Stimulated activated CD8-positive, alpha-beta memory T cell treated with anti-CD3 and anti-CD28 coated beads, Interleukin-12 subunit alpha, Interleukin-12 subunit beta, amount 100 ng/mL, for 24 hours (primary cell): Measurements from ENCODE around the gene MASP2.
"Not testable (repeated sequence)": the region's sequence is repeated elsewhere in the genome, so short reads cannot be mapped to it uniquely, and the experiment has no call there.

Experiments
- DNase-seq: peaks from one replicate; pipeline ENCODE4 v3.0.0-alpha.2; 2020; ENCODE audit errors: extremely low read depth

MASP2 gene

DNA sequence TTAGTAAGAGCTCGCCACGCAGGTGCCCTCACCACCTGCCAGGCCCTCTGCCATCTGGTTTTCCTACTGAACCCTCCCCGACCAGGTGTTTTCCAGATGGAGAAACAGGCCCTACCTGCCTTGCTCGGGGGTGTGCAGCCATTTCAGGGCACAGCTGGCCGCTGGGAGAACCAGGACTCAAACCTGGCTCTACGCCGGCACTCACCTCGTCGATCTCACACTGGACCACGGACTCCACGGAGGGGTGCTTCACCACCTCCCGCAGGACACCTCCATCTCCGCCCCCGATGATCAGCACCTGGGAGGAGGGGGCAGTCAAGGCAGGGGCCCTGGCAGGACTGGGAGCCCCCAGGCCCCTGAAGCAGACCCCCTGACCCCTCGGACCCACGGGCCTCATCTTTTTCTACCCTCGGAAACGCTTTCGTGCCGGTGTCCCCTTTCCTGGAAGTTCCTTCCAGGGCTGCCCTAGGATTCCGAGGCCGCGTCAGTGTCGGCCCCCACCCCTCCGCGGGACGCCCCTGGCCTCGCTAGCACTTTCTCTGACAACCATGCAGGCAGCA, 11.6 kb upstream of the MASP2 start:
- no peak for DNase-seq

DNA sequence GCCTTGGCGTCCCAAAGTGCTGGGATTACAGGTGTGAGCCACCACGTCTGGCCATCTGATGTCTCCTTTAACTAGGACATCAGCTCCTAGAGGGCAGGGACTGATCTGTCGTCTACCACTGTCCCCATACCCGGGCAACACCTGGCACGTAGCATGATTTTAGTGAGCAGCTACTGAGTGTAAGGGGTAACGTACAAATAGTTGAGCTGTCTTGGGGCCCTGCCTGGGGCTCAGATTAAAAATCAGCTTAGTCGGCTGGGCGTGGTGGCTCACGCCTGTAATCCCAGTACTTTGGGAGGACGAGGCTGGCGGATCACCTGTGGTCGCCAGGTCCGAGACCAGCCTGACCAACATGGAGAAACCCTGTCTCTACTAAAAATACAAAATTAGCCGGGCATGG, 11.0 kb upstream of the MASP2 start:
- DNase-seq: no peak

DNA sequence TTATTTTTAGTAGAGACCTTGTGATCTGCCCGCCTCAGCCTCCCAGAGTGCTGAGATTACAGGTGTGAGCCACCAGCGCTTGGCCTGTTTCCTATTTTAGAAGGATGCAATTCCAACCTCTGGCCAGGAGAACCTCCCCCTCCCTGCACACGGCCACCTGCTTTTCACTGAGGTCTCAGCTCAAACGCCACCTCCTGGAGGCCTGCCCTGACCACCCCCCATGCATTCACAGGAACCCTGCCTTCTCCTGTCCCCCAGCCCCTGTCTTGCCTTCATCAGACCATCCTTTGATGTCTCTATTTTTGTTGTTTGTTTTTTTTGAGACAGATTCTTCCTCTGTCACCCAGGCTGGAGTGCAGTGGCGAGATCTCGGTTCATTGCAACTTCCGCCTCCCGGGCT, 10.4 kb upstream of the MASP2 start:
- no peak for DNase-seq

DNA sequence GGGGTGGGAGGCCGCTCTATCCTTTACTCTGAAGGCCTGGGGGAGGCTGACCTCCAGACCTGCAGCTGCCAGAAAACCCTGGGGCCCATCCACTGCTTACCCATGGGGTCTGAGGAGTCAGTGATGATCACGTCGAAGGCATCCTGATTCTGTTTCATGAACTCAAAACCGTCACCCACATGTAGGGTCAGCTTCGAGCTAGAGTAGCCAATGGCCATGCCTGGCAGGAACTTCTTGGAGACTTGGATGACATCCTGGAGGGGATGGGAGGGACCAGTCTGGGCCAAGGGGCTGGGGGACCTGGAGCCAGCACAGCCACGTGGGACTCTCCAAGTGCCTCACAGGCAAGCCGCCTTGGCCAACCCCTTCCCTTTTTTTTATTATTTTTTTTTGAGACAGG, 9.5 kb upstream of the MASP2 start:
- DNase-seq: no peak

DNA sequence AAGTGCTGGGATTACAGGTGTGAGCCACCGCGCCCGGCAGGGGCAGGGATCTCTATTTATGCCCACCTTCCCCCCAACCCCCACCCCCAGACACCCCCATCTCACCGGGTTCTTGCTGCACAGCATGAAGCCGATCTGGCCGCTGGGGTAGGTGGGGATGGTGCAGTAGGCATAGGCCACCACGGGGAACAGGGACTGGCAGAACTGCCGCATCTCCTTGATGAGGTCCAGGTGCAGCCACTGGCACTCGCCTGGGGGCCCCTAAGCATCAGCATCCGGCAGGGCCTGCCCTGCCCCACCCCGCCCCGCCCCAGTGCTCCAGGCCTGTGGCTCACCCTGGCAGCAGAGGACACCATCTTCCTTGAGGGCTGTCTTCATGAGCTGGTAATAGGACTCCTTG, 8.6 kb upstream of the MASP2 start:
- no peak for DNase-seq

DNA sequence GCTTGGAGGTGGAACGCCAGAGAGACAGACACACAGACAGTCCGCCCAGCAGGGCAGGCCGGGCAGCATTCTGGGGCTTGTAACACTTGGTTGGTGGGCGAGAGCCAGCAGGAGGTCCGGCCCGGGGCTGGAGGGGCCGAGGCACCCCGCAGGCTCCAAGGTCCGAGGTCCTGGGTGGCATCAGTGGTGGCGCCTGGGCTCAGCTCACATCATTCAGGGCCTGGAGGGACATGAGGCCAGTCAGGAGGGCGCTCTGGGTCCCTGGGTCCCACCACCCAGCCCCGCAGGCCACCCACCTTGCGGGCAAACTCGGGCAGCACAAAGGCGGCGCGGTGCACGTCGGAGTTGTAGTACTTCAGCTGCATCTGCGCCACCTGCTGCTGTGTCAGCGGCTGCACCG, 7.6 kb upstream of the MASP2 start:
- no peak for DNase-seq

DNA sequence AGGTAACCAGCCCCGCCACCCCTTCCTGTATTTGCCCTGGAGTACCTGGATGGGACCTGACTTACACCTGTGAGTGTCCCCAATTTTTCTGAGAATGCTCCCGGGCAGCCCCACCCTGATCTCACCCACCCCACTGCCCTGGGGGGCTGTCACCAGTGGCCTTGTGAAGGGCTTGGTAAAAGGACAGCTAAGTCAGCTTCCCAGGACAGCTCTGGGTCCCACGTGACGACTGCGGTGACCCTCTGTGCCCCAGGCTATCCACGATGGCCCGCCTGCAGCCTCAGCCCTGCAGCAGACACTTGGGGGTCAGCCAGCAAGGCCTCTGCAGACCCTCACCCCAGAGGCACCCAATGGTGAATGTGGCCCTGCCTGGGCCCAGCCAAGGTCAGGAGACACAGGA, 7.1 kb upstream of the MASP2 start:
- no peak for DNase-seq

DNA sequence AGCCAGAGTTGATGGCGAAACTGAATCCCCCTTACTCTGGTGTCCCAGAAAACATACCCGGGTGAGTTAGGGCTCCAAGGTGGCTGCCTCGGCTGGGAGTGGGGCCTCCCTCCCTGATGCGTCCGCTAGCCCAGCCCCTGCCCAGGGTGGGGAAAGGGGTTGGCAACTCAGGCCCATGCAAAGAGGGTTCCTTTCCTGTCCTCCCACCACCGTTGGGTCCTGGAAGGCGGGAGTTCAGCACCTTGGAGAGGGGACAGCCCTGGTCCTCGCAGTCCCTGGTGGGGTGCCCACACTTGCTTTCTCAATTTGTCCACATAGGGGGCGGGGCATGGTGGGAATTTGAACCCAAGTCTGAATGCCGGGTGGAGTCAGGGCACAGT, 6.7 kb upstream of the MASP2 start:
- no peak for DNase-seq

DNA sequence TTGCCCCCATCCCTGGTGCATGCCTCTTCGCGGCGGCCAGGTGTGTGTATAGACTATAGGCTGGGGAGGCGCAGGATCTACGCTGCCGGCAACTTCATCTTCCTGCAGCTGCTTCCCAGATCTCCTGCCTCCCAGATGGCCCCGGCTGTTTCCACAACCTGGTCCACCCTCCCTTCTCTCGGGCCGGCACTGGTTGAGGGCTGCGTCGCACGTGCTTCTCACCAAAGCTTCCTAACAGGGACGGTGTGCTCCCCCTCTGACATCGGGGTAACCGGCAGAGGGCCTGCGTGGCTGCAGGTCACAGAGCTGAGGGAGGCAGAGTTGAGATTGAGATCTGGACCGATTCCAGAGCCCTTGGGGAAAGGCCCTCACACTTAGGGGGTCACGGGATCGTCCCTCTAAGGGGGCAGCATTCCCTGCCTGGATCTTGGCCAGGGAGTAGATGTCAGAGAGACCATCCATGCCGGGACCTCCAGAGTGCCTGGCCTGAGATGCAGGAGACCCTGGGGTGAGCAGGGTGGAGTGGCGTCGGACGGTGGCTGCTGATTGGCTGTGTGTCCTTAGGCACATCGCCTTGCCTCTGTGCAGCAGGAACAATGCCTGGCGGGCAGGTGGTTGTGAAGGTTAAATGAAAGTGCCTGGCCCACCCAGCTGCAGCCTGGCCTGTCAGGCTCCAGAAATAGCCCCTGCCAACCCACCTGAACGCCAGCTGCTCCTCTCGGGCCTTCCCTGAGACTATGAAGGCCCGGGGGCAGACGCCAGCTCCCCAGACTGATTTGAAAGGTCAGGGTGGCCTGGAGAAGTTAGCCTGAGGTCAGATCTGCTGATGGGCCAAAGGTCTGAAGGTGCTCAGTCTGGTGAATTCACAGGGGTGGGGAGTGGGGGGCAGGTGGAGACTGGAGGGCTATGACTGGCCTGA, 6.1 kb upstream of the MASP2 start:
- no peak for DNase-seq

DNA sequence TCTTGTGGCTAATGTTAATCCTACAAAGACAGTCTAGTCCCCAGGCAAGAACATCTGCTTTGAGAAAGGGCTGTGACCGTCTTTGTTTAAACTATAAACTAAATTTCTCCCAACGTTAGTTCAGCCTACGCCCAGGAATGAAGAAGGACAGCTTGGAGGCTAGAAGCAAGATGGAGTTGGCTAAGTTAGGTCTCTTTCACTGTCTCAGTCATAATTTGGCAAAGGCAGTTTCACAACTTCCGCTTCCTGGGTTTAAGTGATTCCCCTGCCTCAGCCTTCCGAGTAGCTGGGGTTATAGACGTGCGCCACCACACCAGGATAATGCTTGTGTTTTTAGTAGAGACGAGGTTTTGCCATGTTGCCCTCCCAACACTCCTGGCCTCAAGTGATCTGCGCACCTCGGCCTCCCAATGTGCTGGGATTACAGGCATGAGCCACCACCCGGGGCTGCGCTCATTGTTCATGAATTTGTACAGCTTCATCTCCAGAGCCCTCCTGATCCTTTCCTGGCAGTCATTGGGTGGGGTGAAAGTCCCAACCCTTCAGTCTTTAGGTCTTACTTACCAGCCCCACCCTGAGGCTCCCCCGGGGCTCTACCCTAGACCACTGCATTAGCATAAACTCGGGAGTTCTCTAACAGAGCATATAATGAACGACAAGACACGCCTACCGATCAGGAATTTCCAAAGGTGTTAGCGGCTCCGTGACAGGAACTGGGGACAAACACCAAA, 4.9 kb upstream of the MASP2 start:
- DNase-seq: no peak

DNA sequence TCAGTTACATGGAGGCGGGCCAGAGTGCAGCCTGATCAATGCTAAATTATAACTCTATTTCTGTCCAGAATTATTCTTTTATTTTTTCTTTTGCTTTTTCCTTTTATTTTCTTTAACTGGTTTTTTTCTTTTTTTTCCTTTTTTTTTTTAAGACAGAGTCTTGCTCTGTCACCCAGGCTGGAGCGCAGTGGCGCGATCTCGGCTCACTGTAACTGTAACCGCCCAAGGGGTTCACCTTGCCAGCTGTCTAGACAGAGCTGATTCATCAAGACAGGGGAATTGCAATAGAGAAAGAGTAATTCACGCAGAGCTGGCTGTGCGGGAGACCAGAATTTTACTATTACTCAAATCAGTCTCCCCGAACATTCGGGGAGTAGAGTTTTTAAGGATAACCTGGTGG, 4.1 kb upstream of the MASP2 start:
- not testable (repeated sequence) for DNase-seq

DNA sequence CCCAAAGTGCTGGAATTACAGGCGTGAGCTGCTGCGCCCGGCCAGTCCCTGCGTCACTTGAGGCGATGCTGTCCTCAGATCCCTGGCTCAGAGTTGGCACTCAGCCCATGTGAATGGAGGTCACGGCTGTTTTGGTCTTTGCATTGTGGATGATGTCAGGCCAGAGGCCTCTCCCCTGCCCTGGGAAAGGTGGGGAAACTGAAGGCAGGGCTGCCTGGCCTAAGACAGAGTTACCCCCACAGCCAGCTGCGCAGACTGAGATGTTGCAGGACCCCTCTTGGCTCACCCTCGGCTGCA, 821 bp downstream of the MASP2 start:
- no peak for DNase-seq

DNA sequence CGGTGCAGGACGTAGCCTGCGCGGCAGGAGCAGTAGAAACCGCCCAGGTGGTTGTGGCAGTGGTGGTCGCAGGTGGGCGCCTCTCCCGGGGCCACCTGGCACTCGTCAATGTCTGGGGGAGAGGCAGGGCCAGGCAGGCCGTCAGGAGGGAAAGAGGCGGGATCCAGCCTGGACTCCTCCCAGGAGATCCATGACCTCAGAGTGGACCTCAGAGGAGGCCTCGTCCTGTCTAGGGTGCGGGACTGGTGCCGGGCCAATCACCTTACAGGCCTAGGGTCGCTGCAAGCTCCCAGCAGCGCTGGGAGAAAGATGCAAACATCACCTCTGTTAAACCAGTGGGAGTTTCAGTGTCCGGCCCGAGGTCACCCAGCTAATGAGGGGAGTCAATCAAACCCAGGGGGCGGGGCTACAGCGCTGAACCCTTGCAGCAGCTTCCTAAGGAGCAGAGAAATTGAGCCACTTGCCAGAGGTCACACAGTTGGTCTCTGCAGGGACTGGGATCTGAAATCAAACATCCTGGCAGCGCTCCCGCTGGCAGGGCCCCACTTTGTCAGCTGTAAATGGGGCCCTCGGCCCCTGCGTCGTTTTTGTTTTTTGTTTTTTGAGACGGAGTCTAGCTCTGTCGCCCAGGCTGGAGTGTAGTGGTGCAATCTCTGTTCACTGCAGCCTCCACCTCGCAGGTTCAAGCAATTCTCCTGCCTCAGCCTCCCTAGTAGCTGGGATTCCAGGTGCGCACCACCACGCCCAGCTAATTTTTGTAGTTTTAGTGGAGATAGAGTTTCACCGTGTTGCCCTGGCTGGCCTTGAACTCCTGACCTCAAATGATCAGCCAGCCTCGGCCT, 1.4 kb downstream of the MASP2 start:
- DNase-seq: no peak

DNA sequence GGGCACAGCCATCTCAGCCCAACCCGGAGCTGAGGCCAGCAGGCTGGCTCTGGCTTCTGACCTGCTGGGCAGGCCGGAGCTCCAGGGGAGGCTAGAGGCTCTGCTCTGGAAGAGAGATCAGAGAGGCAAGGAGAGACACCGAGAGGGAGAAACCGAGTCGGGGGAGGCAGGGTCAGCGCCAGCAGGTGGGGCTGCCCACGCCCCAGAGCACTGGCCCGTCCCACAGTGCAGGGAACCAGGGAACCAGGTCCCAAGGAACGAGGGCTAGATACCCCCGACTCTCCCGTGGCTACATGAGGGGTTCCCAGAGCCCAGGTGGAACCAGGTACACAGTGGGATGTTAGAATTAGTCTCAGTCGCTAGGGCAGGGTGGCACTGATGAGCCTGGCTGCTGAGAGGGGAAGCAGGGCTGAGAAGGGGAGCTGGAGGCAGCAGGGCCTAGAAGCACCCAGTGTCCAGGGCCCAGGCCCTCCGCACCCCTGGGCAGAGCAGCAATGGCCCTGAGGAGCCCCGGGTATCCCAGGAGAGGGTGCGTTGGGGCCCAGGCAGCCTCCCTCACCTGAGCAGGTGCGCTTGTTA, 2.1 kb downstream of the MASP2 start:
- no peak for DNase-seq

DNA sequence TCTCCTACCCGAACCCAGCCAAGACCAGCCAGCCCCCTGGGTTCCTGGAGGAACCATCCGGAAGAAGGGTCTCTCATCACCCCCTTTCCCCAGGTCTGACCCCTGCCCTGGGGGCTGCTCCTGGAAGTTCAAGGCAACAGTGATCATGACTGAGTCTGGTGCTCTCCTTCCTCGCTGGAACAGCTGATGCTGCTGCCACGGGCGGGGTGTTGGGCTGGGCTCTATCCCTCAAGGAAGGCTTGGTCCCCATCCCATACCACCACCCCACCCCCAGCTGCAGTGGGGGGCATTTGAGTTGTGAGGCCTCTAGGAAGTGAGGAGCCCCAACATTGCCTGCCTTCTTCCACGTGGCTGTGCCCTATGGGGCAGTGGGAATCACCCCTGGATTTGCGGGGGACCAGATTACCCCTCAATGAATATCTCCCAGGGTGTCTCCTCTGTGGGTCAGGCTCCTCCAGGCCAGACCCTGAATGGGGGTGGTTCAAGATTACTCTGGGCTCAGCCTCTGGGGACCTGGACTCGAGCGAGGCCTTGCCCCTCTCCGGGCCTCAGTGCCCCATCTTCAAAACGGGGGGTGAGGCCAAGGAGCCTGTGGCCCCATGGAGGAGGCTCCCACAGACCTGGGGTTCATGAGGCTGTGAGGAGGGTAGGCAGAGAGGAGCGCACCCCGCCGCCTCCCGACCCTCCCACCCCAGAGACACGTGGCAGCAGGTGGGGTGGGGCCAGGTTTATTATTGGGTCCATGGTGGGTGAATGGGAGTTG, 2.8 kb downstream of the MASP2 start:
- DNase-seq: no peak

DNA sequence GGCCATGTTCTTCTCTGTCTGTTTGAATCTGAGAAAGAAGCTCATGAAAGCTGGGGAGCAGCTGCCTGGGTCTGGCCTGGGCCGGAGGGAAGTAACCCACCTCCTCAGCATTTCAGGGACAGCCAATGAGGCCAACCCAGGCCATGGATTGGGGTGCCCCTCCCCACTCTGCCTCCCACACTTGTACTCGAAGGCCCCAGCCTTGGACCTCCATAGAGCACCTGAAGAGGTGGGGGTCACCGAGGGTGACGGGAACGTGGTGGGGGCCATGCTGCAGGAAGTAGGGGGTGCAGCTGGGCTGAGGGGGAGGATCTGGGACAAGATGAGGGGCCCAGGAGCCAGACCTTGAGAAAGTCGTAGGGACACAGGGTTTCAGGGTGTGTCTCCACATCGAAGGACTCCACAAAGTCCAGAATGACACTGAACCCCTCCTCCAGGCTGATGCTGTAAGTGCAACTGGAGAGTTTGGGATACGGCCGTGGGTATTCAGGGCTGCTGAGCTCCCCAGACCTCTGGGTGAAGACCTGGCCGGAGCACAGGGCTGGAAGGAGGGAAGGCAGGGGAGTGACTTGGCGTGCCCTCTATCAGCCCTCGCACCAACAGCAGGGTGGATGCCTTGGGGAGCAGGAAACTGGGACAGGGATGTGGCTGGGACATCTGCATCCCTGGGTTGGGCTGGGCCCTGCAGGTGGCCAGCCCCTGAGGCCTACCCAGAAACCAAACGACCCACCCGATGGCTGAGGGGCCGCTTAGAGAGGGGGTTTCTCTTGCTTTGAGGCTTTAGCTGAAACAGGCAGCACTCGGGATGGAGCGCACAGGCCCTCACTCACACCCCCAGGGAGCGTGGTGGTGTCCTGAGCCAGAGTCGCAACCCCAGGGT, 3.8 kb downstream of the MASP2 start:
- no peak for DNase-seq

DNA sequence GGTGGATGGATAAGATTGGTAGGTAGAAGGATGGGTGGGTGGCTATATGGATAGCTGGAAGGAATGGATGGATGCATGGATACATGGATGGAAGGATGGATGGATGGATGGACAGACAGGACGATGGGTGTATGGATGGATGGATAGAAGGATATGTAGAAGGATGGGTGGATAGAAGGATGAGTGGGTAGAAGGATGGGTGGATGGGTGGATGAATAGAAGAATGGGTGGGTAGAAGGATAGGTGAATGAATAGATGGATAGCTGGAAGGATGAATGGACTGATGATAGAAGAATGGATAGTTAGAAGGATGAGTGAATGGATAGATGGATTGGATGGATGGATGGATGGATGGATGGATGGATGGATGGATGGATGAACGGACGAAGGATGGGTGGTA, 5.0 kb downstream of the MASP2 start:
- DNase-seq: no peak

DNA sequence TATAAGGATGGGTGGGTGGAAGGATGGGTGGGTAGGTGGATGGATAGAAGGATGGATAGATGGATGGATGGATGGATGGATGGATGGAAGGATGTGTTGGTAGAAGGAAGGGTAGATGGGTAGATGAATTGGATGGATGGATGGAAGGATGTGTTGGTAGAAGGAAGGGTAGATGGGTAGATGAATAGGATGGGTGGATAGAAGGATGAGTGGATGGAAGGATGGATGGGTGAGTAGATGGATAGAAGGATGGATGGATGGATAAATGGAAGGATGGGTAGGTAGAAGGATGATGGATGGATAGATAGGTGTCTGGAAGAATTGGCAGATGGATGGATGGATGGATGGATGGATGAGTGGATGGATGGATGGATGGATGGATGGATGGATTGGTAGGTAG, 6.0 kb downstream of the MASP2 start:
- DNase-seq: no peak

DNA sequence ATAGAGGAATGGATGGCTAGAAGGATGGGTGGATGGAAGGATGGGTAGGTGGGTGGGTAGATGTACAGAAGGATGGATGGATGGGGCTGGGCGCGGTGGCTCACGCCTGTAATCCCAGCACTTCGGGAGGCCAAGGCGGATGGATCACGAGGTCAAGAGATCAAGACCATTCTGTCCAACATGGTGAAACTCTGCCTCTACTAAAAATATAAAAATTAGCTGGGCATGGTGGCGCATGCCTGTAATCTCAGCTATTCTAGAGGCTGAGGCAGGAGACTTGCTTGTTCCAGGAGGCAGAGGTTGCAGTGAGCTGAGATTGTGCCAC, 7.0 kb downstream of the MASP2 start:
- not testable (repeated sequence) for DNase-seq

DNA sequence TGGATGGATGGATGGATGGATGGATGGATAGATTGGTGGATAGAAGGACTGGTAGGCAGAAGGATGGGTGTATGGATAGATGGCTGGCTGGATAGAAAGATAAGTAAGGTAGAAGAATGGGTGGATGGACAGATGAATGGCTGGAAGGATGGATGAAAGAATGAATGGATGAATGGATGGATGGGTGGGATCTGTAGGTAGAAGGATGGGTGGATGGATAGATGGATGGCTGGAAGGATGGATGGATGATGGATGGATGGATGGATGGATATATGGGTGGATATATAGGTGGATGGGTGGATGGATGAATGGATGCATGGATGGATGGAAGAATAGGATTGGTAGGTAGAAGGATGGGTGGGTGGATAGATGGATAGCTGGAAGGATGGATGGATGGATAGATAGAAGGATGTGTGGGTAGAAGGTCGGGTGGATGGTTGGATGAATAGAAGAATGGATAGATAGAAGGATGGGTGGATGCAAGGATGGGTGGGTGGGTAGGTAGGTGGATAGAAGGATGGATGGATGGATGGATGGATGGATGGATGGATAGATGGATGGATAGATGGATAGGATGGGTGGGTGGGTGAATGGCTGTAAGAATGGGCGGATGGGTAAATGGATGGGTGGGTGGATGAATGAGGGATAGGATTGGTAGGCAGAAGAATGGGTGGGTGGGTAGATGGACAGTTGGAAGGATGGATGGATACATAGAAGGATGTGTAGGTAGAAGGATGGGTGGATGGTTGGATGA, 7.5 kb downstream of the MASP2 start:
- DNase-seq: no peak
